GM12873 (cell line): ENCODE data around the gene PLXND1.

Experiments
- TF ChIP-seq, protein P1 (sequence below): IDR thresholded peaks from 2 replicates; pipeline ENCODE4 v1.5.1; 2012; ENCODE audit warnings: low read depth, mild to moderate bottlenecking, moderate library complexity, low read length, control low read depth; ENCODE audit not compliant: insufficient read depth; ENCODE audit errors: missing control alignments

Gene PLXND1

GRCh38 chr3:129605203-129605921 is 1.1 kb downstream of the PLXND1 start:
- TF ChIP-seq, protein P1, sequence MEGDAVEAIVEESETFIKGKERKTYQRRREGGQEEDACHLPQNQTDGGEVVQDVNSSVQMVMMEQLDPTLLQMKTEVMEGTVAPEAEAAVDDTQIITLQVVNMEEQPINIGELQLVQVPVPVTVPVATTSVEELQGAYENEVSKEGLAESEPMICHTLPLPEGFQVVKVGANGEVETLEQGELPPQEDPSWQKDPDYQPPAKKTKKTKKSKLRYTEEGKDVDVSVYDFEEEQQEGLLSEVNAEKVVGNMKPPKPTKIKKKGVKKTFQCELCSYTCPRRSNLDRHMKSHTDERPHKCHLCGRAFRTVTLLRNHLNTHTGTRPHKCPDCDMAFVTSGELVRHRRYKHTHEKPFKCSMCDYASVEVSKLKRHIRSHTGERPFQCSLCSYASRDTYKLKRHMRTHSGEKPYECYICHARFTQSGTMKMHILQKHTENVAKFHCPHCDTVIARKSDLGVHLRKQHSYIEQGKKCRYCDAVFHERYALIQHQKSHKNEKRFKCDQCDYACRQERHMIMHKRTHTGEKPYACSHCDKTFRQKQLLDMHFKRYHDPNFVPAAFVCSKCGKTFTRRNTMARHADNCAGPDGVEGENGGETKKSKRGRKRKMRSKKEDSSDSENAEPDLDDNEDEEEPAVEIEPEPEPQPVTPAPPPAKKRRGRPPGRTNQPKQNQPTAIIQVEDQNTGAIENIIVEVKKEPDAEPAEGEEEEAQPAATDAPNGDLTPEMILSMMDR, result no peak

DNA sequence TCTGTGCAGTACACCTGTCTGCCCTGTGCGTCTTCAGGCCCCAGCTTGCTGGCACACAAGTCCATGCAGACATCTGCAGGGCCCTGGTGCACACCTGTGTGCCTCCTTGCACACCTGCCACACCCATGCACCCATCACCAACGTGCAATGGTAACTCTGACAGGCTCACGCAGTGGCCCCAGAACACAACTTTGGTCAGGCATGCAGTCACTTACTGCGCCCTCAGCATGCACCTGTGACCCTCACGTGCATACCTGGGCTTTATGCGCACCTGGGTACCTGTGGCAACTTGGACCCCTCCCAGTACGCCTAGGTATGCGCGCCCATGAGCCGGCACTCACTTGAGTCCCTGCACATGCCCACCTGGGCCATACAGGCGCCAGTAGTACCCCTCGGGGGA is 1.7 kb downstream of the PLXND1 start:
- TF ChIP-seq, protein P1, result no peak

DNA sequence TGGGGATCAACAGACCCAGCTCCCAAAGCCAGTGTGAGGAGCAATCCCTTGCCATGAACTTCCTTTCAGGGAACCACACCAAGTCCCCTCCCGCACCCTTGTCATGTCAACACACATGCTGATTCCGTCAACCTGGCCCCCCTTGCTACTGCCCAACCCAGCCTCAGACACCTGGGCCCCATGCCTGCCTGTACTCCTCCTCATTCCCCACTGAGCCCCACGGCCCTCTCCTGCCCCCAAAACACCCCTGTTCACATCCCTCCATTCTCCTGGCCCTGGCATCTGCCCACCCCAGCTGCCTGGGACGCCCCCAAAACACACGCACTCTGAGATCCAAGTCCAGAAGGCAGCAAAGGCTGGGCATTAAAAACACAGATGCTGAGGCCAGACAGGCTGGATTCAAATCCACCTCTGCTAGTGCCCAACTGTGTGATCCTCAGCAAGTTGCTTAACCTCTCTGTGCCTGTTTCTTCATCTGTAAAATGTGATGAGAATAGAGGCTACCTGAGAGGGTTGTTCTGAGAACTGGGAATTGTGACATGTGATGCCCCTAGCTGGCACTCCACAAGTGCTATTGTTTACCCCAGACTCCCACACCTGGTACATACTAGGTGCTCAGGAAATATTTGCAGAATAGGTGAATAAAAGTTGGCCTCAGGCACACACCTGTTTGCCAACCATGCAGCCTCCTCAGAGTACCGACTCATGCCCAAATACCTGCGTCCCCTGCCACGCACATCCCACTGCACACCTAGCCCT is 2.3 kb downstream of the PLXND1 start:
- TF ChIP-seq, protein P1, result no peak

DNA sequence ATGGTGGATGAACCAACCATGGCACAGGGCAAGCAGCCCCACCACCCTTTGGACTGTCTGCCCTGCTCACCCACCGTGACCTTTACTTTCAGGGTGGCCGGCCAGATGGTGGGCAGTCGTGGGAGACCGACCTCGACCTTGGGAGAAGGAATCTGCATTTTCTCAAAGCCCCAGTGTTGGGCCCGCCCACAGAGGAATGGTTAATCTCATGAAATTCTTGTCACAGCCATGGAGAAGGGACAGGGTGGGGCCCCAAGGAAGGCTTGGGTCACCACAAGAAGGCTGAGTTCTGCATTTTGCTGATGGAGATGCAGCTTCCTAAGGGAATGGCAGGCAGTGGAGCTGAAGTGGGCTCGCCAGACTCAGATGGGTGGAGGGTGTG is 2.9 kb downstream of the PLXND1 start:
- TF ChIP-seq, protein P1, result no peak

DNA sequence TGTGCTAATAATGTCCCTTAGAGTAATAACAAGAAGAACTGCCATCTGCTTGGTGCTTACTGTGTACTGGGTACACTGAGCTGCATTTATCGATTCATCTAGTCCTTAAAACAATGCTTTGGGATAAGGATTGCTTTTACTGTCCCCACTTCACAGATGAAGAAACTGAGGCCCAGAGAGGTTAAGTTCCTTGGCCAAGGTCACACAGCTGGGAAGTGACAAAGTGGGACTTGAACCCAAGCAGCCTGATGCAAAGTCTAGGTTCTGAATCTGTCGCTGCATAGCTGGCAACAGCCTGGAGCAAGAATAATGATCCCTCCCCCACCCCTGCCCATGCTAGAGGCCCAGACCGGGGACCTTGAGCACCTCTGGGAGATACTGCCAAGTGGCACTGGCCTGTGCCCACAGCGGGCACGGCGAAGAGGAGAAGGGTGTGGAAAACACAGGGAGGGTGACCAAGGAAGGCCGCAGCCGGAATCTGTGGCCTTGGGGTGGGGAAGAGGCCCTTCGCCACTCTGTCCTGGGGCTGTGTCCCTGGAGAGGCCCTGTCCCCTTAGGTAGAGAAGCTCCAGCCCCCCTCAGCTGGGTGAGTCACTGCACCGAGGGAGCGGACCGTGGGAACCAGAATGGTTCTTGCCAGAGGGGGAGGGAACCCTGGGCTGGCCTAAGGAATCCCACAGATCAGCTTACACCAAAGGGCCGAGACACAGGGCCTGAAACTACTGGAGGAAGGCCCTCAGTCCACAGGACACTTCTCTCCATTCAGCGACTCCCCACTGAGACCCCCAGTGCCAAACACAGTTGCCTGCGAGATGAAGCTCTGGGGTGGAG is 3.5 kb downstream of the PLXND1 start:
- TF ChIP-seq, protein P1, result no peak

GRCh38 chr3:129602309-129602708 is 4.2 kb downstream of the PLXND1 start:
- TF ChIP-seq, protein P1, result no peak

GRCh38 chr3:129601713-129602112 is 4.8 kb downstream of the PLXND1 start:
- TF ChIP-seq, protein P1, result no peak
